Effector memory CD8-positive, alpha-beta T cell (primary cell): ENCODE results near the gene ENPP7.
A peak's percentile ranks its signal among the peaks of the same experiment; 100 is the strongest.

Experiments
- ATAC-seq: fragments of 150-1000 bp; cut with Tn5 transposase; replicated peaks from 2 replicates; pipeline ENCODE4 v1.10.0; 2021; ENCODE audit warnings: mild to moderate bottlenecking, moderate library complexity
- DNase-seq, 3 experiments: peaks; one replicate each; pipeline ENCODE4 v3.0.0; 2021
- H3K27ac Mint-ChIP-seq, 2 donors: one replicate each; pipeline ENCODE4 v1.8.0; 2022; ENCODE audit warnings: mild to moderate bottlenecking in 2 of 2, mixed read lengths in 2 of 2, moderate library complexity in 2 of 2
- H3K27me3 Mint-ChIP-seq, 2 donors: one replicate each; pipeline ENCODE4 v1.8.0; 2022; ENCODE audit warnings: mixed read lengths in 2 of 2
- H3K36me3 Mint-ChIP-seq: one replicate; pipeline ENCODE4 v1.8.0; 2022; ENCODE audit warnings: mild to moderate bottlenecking, moderate library complexity, mixed read lengths; ENCODE audit not compliant: insufficient read depth
- H3K4me1 Mint-ChIP-seq, 2 donors: one replicate each; pipeline ENCODE4 v1.8.0; 2022; ENCODE audit warnings: low read depth in 2 of 2, mixed read lengths in 2 of 2
- H3K4me3 Mint-ChIP-seq, 2 donors: one replicate each; pipeline ENCODE4 v1.8.0; 2022; ENCODE audit warnings: mild to moderate bottlenecking in 2 of 2, mixed read lengths in 2 of 2, moderate library complexity in 2 of 2
- H3K9me3 Mint-ChIP-seq, 2 donors: one replicate each; pipeline ENCODE4 v1.8.0; 2022; ENCODE audit warnings: mixed read lengths in 2 of 2

The ENPP7 gene

GRCh38 chr17:79785017-79785899 lies 54.5 kb downstream of the ENPP7 start:
- H3K9me3 Mint-ChIP-seq: no peaks in the 10 kb centered on the region
- H3K4me3 Mint-ChIP-seq: no peak overlapping the region
- ATAC-seq (no peak), DNase-seq (no peak)
- H3K27me3 Mint-ChIP-seq: peaks cover 73 to 86% of the 10 kb centered on the region in 2 donors
- H3K36me3 Mint-ChIP-seq: peaks cover 6% of the 10 kb centered on the region
- no peak overlapping the region for H3K27ac Mint-ChIP-seq
- peaks cover 0 to 4% of the 10 kb centered on the region in 2 donors for H3K4me1 Mint-ChIP-seq

- no peak for DNase-seq
- peaks cover 10% of the 10 kb centered on the region for H3K36me3 Mint-ChIP-seq
- H3K4me1 Mint-ChIP-seq: peaks cover 0 to 5% of the 10 kb centered on the region in 2 donors
- H3K27ac Mint-ChIP-seq: no peak overlapping the region
- H3K9me3 Mint-ChIP-seq: no peaks in the 10 kb centered on the region
- H3K27me3 Mint-ChIP-seq: peaks cover 71 to 86% of the 10 kb centered on the region in 2 donors
- no peak for ATAC-seq
- H3K4me3 Mint-ChIP-seq: no peak overlapping the region
These were observed 55.4 kb downstream of the ENPP7 start for GRCh38 chr17:79785900-79786810.

GRCh38 chr17:79786930-79787643 lies 56.3 kb downstream of the ENPP7 start:
- no peak overlapping the region for H3K4me3 Mint-ChIP-seq
- no peak overlapping the region for H3K27ac Mint-ChIP-seq
- H3K27me3 Mint-ChIP-seq: peaks cover 66 to 86% of the 10 kb centered on the region in 2 donors
- no peak for DNase-seq
- H3K9me3 Mint-ChIP-seq: no peaks in the 10 kb centered on the region
- H3K36me3 Mint-ChIP-seq: peaks cover 10% of the 10 kb centered on the region
- H3K4me1 Mint-ChIP-seq: peaks cover 0 to 5% of the 10 kb centered on the region in 2 donors
- no peak for ATAC-seq

GRCh38 chr17:79788455-79788854 lies 57.7 kb downstream of the ENPP7 start:
- Mint-ChIP-seq H3K36me3 (peaks cover 10% of the 10 kb centered on the region), H3K4me1 (peaks cover 0 to 5% of the 10 kb centered on the region in 2 donors), H3K27me3 (peaks cover 57 to 77% of the 10 kb centered on the region in 2 donors), H3K27ac (no peak overlapping the region), H3K4me3 (no peak overlapping the region), H3K9me3 (no peaks in the 10 kb centered on the region)
- no peak for ATAC-seq
- DNase-seq: no peak

GRCh38 chr17:79788989-79789942 lies 58.5 kb downstream of the ENPP7 start:
- Mint-ChIP-seq H3K4me3 (peak overlapping the region in 1 of 2 donors; percentile 31), H3K27me3 (peaks cover 53 to 75% of the 10 kb centered on the region in 2 donors), H3K9me3 (no peaks in the 10 kb centered on the region), H3K27ac (no peak overlapping the region), H3K36me3 (peaks cover 10% of the 10 kb centered on the region), H3K4me1 (peaks cover 0 to 5% of the 10 kb centered on the region in 2 donors)
- no peak for DNase-seq
- no peak for ATAC-seq

- ATAC-seq (peak; percentile 54), DNase-seq (no peak)
- Mint-ChIP-seq H3K9me3 (no peaks in the 10 kb centered on the region), H3K36me3 (peaks cover 10% of the 10 kb centered on the region), H3K4me3 (peak overlapping the region; percentile 27 to 31), H3K27me3 (peaks cover 50 to 71% of the 10 kb centered on the region in 2 donors), H3K4me1 (peaks cover 0 to 5% of the 10 kb centered on the region in 2 donors), H3K27ac (no peak overlapping the region)
These were observed 59.4 kb downstream of the ENPP7 start for GRCh38 chr17:79789943-79790804.

- peaks cover 2 to 8% of the 10 kb centered on the region in 2 donors for H3K4me1 Mint-ChIP-seq
- no peak overlapping the region for H3K27ac Mint-ChIP-seq
- no peaks in the 10 kb centered on the region for H3K9me3 Mint-ChIP-seq
- H3K36me3 Mint-ChIP-seq: peaks cover 11% of the 10 kb centered on the region
- ATAC-seq (peak; percentile 42), DNase-seq (no peak)
- peak overlapping the region in 1 of 2 donors; percentile 31 for H3K4me3 Mint-ChIP-seq
- peaks cover 42 to 62% of the 10 kb centered on the region in 2 donors for H3K27me3 Mint-ChIP-seq
These were observed 60.3 kb downstream of the ENPP7 start for GRCh38 chr17:79790805-79791734.

- H3K36me3 Mint-ChIP-seq: peaks cover 14% of the 10 kb centered on the region
- no peak overlapping the region for H3K4me3 Mint-ChIP-seq
- peaks cover 6 to 9% of the 10 kb centered on the region in 2 donors for H3K4me1 Mint-ChIP-seq
- ATAC-seq (no peak), DNase-seq (no peak)
- H3K9me3 Mint-ChIP-seq: no peaks in the 10 kb centered on the region
- peaks cover 36 to 55% of the 10 kb centered on the region in 2 donors for H3K27me3 Mint-ChIP-seq
- peak overlapping the region in 1 of 2 donors; percentile 57 for H3K27ac Mint-ChIP-seq
These were observed 61.0 kb downstream of the ENPP7 start for GRCh38 chr17:79791735-79792161.
